NCI-H1436 treated with DMSO at 0.1 percent for 48 hours (cell line): ENCODE results near the gene EDIL3.

Experiments
- DNase-seq: peaks from one replicate; lab custom pipeline; 2025; lab: John Stamatoyannopoulos, UW

Gene EDIL3

DNA sequence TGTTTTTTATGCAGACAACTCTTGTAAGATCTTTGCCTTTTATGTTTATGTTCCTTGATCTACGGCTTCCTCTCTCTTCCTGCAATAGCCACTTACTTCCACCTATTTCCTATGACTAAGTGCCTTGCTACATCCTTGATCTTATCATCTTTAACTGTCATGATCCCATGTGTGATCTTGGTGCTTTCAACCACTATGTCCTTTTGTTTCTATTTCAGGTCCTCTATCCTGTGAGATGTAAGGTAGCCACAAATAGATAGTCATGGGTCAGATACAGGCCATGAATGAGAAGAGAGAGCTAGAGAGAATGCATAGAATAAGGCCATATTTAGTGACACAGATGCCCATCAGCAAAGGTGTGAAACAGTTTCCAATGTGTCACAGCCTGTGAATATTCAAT lies 420.4 kb downstream of the EDIL3 start:
- no peak for DNase-seq

DNA sequence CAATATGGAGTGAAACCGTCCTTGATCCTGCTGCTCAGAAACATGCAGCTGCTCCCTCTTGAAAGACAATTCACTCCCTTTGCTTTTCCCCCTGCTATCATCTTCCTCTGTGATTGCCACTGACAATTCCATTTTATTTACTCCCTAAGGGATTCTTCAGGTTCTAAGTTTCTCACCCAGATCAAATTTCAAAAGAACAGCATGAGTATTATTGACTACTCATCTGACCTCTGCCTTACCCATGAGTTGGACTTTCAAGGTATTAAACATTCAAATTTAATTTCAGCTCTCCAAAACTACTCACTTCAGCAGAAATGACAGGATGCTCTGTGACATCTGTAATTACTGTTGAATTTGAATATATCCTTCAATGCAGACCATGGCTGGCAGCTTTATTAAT lies 427.5 kb downstream of the EDIL3 start:
- peak; percentile 36 for DNase-seq

- no peak for DNase-seq
These were observed 428.3 kb downstream of the EDIL3 start for GRCh38 chr5:83956386-83956785.

GRCh38 chr5:83955916-83956315 lies 428.8 kb downstream of the EDIL3 start:
- DNase-seq = no peak

- no peak for DNase-seq
These were observed 436.9 kb downstream of the EDIL3 start for GRCh38 chr5:83947763-83948162.

GRCh38 chr5:83946516-83946915 lies 438.2 kb downstream of the EDIL3 start:
- no peak for DNase-seq

- no peak for DNase-seq
These were observed 442.5 kb downstream of the EDIL3 start for GRCh38 chr5:83942155-83942554.

DNA sequence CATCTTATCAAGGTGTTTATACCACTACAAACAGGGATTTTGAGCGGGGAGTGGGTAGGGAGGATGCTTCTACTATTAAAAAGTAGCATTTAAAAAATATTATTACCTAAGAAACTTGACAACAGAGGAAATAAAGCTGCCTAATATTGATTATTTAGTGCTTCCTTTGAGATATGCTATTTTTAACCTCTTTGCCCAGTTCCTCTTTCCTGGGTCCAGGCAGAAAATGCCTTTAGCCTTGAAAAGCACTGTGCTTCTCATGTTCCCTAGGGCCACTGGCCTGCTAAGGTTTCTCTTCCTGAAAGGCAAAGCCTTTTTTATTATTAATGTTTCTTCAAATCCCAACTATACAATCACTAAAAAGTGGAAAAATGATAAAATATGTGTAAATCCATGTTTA lies 446.8 kb downstream of the EDIL3 start:
- no peak for DNase-seq

DNA sequence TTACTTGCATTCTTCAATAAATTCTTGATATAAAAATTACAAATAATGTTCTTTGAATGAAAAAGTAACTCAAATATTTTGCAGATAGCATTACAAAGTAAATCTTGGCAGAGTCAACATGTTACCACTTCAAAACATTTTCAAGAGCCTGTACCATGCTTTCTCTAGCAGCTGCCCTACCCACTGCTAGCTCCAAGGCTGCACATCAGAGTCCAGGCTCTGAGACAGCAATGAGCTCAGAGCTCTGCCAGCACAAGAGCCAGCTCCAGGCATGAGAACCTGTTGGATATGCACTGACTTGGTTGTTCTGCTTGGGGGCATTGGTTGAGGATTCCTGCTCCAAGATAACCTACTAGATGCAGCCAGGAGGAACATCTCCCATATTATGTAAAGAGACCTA lies 452.7 kb downstream of the EDIL3 start:
- no peak for DNase-seq

GRCh38 chr5:83927140-83927733 lies 457.4 kb downstream of the EDIL3 start:
- no peak for DNase-seq

DNA sequence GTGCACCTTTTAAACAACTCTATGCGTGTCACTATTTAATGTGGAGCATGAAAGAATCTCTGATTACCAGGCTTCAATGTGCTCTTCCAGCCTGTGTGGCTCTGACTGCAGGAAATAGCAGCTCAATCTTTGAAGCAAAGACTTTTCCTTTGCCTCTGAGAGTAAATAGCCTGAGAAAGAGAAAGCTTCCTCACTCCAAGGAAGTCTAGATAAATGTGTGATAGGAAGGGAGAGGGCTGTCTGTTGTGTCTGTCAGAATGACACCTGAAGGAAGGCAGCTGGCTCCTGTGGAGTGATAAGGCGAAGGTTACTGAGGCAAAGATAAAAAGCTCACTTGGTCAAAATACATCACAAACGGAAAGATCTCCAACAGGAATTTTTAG lies 458.7 kb downstream of the EDIL3 start:
- DNase-seq = no peak

DNA sequence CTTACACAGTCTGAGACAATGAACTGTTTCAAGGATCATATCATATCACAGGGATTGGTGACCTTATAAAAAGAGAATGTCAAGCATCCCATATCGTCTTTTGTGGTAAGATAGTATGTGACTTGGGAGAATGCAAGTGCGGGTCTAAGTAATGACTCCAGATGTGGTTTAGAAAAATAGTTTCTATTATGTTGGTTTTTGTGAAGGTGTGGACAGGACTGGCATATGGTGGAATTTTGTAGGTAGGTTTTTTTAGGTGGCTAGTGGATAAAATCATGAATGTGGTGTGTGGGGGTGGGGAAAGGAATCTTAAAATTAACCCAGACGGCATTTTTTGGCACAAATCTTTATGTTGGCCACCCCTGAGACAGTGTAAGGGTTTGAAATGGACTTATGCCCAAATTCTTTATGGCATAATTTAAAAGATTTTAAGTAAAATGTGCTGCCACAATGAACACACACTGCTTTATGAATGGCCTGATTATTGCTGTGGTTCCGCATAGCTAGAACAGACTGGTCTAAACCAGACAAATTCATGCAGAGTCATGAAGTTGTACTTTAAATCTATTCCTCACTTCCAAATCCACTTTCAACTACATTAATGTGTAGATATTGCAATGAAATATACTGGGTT lies 459.2 kb downstream of the EDIL3 start:
- no peak for DNase-seq

GRCh38 chr5:83924891-83925290 lies 459.8 kb downstream of the EDIL3 start:
- DNase-seq = no peak

- DNase-seq = no peak
These were observed 460.5 kb downstream of the EDIL3 start for GRCh38 chr5:83924171-83924570.

GRCh38 chr5:83922699-83923098 lies 462.0 kb downstream of the EDIL3 start:
- no peak for DNase-seq

- no peak for DNase-seq
These were observed 462.9 kb downstream of the EDIL3 start for GRCh38 chr5:83921666-83922193.

GRCh38 chr5:83919071-83920041 lies 465.3 kb downstream of the EDIL3 start:
- no peak for DNase-seq

- DNase-seq = no peak
These were observed 467.3 kb downstream of the EDIL3 start for GRCh38 chr5:83917261-83917908.

DNA sequence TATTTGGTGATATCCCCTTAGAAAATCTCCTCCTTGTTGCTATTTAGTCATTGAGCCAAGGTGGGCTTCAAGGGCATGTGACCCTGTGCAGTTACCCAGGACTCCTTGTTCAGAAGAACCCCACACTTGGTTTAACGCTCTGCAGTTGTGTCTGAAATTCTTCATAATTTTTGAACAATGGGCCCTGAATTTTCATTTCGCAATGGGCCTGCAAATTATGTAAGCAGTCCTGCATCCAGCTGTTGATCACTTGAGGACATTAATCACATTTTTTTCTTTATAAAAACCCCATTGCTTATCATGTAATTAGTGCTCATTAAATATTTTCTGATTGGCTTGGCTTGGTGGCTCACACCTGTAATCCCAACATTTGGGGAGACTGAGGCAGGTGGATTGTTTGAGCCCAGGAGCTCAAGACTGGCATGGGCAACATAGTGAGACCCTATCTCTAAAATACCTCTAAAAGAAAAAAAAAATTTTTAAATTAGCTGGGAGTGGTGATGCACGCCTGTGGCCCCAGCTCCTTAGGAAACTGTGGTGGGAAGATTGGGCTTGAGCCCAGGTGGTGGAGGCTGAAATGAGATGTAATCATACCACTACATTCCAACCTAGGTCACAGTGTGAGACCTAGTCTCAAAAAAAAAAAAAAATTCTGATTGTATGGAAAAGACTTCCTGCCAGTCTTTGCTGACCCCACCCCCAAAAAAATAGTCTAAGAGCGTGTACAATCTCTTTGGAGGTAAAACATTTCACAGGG lies 469.8 kb downstream of the EDIL3 start:
- DNase-seq = no peak

DNA sequence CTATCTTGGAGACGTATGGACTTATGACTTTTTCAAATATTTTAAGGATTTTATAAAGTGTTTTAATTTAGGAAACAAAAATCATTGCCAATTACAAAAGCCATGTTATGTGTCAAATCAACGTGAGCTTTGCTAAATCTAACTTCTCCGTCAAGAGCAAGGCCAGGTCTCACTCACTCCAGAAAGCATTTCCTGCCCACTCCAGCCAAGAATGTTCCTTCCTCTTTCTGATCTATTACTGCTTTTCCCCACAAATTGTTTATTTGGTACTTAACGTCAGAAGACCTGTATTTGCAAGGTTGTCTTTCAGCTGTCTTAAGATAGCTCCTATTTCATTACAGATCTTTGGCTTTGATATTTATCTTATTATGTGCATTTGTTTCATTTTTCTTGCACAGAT lies 470.5 kb downstream of the EDIL3 start:
- DNase-seq = no peak

GRCh38 chr5:83913593-83913992 lies 471.1 kb downstream of the EDIL3 start:
- DNase-seq = no peak
